ENCODE data around the gene C20orf173.
A peak's percentile ranks its signal among the peaks of the same experiment; 100 is the strongest.
"Not testable (repeated sequence)": the region's sequence is repeated elsewhere in the genome, so short reads cannot be mapped to it uniquely, and the experiment has no call there.

C20orf173 gene

DNA sequence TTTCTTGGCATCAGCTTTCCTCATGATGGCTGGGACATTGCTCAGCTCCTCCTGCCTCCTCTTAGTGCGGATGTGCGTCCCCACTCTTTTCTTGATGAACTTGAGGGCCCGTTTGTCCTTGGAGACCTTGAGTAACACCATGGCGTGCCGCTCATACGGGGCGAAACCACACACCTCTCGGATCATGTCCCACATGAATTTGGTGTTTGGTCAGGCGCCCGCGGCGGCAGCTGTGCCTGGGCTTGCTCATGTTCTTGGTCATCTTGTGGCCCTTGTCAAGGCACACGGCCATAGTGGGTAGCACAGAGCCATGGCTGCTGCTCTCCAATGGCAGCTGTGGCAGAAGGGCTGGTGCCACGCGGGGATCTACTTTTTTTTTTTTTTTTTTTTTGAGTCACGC lies 15.0 kb upstream of the C20orf173 start:
- no peak for DNase-seq

GRCh38 chr20:35542990-35543389 lies 13.5 kb upstream of the C20orf173 start:
- DNase-seq, result no peak

- DNase-seq, result peak; percentile 94
These were observed 12.6 kb upstream of the C20orf173 start, which contains the start of gene ERGIC3 for GRCh38 chr20:35541783-35542662. ERGIC3 (plus strand) TSS chr20:35542078; CDS start chr20:35542098, 20 bp downstream.

DNA sequence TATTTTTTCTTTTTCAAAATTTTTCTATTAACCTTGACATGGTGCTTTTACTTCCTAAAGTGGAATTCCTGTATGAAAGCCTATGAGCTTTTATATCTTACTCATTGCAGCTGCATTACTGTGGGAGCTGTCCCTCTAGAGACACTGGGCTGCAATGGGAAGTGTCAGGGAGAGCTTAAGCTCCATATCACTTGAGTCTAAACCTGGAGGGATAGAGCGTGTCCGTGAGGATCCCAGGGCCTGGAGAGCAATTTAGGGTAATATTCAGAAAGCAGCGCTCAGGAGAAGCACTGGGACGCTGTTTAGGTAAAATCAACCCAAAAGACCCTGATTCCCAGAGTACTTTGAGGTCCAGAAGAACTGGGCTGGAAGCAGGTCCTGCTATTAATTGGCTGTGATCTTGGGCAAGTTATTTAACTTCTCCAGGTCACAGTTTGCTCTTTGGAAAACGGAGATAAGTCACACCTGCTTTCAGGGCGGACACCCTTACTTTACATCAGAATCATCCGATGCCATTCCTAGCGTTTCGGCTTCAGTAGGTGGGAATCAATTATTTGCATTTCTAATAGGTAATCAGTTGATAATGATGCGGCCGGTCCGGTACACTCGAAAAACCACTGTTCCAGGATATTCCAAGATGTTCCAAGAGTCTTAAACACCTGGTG lies 11.8 kb upstream of the C20orf173 start:
- DNase-seq, result no peak

- DNase-seq, result no peak
These were observed 10.3 kb upstream of the C20orf173 start for GRCh38 chr20:35539756-35540212.

DNA sequence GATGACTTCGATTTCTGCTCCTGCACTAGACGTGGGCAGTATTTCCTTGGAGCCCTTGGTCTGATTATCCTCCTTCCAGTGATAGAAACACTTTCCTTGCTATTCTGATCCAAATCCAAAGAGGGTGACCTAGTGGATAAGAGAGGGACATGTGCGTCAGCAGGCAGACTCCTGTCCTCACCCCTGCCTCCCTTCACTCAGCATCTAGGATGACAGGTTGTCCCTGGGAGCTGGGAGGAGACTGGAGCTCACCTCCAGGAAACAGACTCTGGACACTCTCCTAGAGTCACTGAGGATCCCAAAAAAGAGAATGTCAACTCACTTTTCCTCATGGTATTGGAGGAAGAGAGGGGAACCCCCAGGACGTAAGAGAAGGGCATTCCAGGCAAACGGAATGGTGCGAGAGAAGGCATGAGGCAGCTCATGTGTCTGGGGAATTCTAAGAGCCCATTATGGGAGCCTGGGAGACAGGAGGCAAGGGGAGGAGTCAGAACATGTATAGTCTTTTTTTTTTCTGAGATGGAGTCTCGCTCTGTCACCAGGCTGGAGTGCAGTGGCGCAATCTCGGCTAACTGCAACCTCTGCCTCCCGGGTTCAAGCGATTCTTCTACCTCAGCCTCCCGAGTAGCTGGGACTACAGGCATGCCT lies 2.2 kb downstream of the C20orf173 start:
- no peak for DNase-seq

DNA sequence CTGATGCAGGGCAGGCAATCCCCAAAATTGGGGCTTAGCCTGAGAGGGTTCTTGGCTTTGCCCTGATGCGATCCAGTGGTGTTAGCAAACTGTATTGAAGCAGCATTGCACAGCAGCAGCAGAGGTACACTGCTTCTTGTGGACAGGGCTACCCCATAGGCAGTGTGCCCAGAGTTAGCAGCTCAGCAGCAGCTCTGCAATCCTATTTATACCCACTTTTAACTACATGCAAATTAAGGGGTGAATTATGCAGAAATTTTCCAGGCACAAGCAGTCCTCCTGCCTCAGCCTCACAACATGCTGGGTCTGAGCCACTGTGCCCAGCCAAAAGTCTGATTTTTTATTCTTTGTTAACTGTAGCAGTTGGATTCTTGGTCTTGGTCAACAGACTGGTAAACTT lies 3.8 kb downstream of the C20orf173 start:
- DNase-seq, result no peak

GRCh38 chr20:35523298-35523888 lies 6.1 kb downstream of the C20orf173 start:
- DNase-seq, result no peak

DNA sequence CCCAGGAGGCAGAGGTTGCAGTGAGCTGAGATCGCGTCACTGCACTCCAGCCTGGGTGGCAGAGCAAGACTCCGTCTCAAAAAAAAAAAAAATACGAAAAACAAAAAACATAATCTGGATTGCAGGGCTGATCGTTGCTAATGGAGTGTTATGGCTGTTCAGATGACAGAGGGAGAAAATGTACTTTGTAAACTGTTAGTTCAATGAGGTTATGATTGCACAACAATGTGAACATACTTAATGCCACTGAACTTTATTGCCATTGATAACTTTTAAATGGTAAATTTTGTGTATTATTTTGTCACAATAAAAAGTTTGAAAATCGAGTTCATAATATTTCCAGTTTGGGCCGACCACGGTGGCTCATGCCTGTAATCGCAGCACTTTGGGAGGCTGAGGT lies 10.5 kb downstream of the C20orf173 start:
- no peak for DNase-seq

- DNase-seq, result not testable (repeated sequence)
These were observed 11.7 kb downstream of the C20orf173 start for GRCh38 chr20:35517767-35518166.

- no peak for DNase-seq
These were observed 12.3 kb downstream of the C20orf173 start for GRCh38 chr20:35517125-35517524.

DNA sequence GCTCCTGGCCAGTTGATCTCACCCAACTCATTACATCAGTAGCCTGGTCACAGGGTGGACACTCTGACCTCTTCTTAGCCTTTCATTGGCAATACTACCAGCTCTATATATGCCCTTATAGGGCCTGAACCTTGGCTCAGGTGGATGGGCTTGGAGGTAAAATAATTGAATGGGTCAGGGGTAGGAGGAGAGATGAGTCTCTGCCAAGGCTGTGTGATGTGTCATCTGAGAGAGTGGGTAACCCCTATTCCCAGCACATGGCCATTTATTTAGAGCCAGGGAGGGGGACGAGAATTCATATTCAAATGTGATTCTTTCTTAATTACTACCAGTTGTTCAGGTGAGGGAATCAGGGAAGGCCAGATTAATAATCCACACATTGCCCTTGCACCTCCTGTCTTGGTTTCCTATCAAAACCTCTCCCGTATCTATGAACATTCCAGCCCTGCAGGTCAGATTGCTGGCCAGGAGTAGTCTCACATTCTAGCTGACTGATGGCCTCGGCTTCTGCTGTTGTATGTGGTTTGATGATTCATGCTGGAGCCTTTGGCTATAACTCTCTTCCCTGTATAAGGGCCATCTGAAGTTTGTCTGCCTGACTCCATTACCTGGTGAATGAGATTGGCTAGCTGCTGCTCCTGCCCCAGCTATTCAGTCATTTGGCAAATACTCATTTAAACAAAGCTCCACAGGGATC lies 13.4 kb downstream of the C20orf173 start:
- DNase-seq, result no peak

DNA sequence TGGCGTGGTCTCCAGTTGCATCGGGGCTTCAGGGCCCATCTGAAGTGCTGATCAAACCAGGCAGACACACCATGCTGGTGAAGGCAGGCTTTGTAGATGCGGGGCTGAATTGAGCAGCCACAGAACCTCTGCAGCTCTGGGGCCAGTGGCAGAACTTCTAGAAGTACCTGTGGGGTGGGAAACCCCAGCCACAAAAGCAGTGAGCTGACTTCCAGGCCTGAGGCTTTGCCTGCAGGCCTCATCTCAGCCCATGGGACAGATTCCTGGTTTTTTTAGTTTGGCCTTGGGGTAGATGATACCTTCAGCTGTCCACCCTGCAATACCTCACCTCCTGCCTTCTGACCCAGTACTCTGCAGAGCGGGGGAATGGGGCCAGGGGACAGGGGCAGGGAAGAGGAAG lies 14.1 kb downstream of the C20orf173 start:
- no peak for DNase-seq

DNA sequence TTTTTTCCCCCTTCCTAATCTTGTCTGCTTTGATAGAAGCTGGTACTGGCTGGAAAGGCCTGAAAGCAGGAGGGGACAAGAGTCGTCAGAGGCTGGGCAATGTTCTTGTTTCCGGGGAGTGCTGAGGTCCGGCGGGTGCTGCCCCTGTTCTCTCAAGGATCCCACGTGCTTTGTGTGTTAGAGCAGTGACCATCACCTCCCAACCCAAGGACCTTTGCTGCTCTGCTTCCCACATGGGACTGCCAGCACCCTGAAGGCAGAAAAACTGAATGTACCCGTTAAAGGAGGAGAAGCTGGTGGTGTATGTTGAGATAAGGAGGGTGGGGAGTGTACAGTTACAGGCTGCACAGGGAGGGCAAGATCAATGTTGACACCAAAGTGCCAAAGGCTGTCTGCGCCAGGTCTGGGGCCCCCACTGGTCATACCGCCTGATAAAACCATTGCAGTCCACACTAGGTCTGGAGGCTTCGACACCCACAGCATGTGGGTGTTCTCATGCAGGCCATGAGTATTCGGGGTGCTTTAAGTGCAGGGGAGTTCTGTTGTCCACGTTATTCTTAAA lies 15.0 kb downstream of the C20orf173 start:
- DNase-seq, result no peak

DNA sequence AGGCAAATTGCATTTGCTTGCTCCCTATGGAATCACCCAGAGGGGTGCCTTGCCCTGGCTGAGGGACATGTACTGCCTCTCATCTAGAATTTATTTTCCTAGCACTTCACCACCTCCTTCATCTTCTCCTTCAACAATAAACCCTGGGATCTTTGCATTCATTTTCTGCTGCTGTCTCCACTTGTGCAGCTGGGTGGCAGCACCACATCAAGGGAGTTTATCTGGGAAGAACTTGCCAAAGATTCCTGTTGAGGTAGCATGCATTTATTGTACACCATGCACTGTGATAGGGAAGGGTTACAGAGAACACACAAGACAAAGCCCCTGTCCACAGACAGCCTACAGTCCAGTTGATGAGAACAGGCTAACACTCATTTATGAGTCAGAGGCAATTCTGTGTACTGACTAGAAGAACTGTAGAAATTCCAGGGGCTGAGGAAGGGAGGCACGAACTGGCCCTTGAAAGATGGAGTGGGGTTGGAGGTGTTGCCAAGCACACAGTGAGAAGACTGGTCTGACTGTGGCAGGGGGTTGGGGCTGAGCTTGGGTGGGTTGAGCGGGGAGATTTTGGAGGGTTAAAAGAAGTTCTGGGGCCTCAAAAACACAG lies 17.5 kb downstream of the C20orf173 start:
- DNase-seq, result no peak

GRCh38 chr20:35510951-35511735 lies 18.3 kb downstream of the C20orf173 start:
- no peak for DNase-seq

DNA sequence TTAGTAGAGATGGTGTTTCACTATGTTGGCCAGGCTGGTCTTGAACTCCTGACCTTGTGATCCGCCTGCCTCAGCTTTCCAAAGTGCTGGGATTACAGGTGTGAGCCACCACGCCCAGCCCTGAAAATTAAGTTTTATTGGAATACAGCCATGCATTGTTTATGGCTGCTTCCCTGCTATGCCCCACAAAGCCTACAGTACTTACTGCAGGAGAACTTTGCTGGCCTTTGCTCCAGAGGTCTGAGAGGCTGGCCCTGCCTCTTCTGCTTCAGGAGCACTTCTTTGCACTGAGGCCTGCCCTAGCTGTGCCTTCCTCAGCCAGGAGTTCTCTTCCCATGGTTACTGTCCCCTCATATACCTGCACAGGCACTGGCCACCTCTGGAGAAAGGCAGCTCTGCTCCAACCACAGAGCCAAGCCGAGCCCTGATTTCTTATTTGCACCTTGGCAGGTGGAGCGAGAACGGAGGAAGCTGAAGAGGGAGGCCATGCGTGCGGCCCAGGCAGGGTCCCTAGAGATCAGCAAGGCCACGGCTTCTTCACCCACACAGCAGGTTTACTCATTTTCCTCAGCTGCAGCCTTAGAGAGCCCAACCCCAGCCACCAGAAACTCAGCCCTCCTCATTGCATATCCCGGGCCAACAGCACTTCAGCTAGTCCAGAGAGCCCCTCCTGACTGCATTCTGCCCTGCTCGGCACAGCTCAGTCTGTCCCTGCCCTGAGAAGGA lies 20.8 kb downstream of the C20orf173 start:
- DNase-seq, result no peak

- no peak for DNase-seq
These were observed 22.4 kb downstream of the C20orf173 start for GRCh38 chr20:35506872-35507638.

- DNase-seq, result no peak
These were observed 23.3 kb downstream of the C20orf173 start for GRCh38 chr20:35506179-35506578.

Measured in NK-92 treated with Interleukin-12 subunit alpha and Interleukin-12 subunit beta, amount 100 ng/mL, for 24 hours (cell line).